Fibroblast of lung (primary cell): ENCODE measurements around the gene ABR. TPM values are rescaled to one million over a fixed set of nuclear protein-coding genes. Genes with fewer than 3 reads are reported as not detected.

ENCODE experiments used
- DNase-seq, 2 donors: peaks; one replicate each; pipeline versions ENCODE4 v3.0.0 to v3.0.0-alpha.2; 2010; ENCODE audit warnings: low read depth in 2 of 2
- H2AFZ ChIP-seq: 2 replicates; pipeline ENCODE4 v1.5.1; 2012; ENCODE audit warnings: low read length, control low read depth, inconsistent platforms
- H3K27ac ChIP-seq: 2 replicates; pipeline ENCODE4 v1.5.1; 2011; ENCODE audit warnings: low read length, control low read depth; ENCODE audit not compliant: insufficient read depth
- H3K27me3 ChIP-seq: 2 replicates; pipeline ENCODE4 v1.5.1; 2011; ENCODE audit warnings: mild to moderate bottlenecking, low read length; ENCODE audit not compliant: control insufficient read depth, insufficient read depth
- H3K36me3 ChIP-seq: 2 replicates; pipeline ENCODE4 v1.5.1; 2011; ENCODE audit warnings: low read length; ENCODE audit not compliant: control insufficient read depth, insufficient read depth
- H3K4me1 ChIP-seq: 2 replicates; pipeline ENCODE4 v1.5.1; 2011; ENCODE audit warnings: low read length; ENCODE audit not compliant: control insufficient read depth, insufficient read depth; ENCODE audit errors: extremely low read depth
- H3K4me2 ChIP-seq: 2 replicates; pipeline ENCODE4 v1.5.1; 2011; ENCODE audit warnings: low read length, control low read depth; ENCODE audit not compliant: insufficient read depth; ENCODE audit errors: extremely low read depth
- H3K4me3 ChIP-seq, 4 experiments: fragments of 200-600 bp in 1 of 4; sonication (generic) in 1 of 4; replicated peaks in 1 of 4; 2 replicates each; pipeline ENCODE4 v1.5.1; 2011 to 2016; ENCODE audit warnings: low read length in 4 of 4, low read depth in 3 of 4, mild to moderate bottlenecking in 3 of 4, control low read depth in 2 of 4, inconsistent platforms in 1 of 4, mixed read lengths in 1 of 4; ENCODE audit not compliant: insufficient read depth in 1 of 4; ENCODE audit errors: control extremely low read depth in 1 of 4
- H3K79me2 ChIP-seq: 2 replicates; pipeline ENCODE4 v1.5.1; 2012; ENCODE audit warnings: mild to moderate bottlenecking, low read length, inconsistent platforms; ENCODE audit not compliant: control insufficient read depth, insufficient read depth
- H3K9ac ChIP-seq: 2 replicates; pipeline ENCODE4 v1.5.1; 2011; ENCODE audit warnings: mild to moderate bottlenecking, low read length, control low read depth; ENCODE audit not compliant: insufficient read depth
- H3K9me3 ChIP-seq: 2 replicates; pipeline ENCODE4 v1.5.1; 2012; ENCODE audit warnings: low read depth, low read length; ENCODE audit not compliant: control insufficient read depth, insufficient read depth
- H4K20me1 ChIP-seq: 2 replicates; pipeline ENCODE4 v1.5.1; 2011; ENCODE audit warnings: low read length; ENCODE audit not compliant: control insufficient read depth, insufficient read depth; ENCODE audit errors: extremely low read depth
- CTCF ChIP-seq, 2 donors: IDR thresholded peaks in 1 of 2; conservative IDR thresholded peaks in 1 of 2; 1 replicate in 1 of 2; 2 replicates in 1 of 2; pipeline ENCODE4 v1.5.1; 2011 to 2012; ENCODE audit warnings: low read length in 2 of 2, control low read depth in 1 of 2, inconsistent platforms in 1 of 2, low read depth in 1 of 2, mild to moderate bottlenecking in 1 of 2
- EZH2 ChIP-seq: IDR thresholded peaks from 2 replicates; pipeline ENCODE4 v1.5.1; 2012; ENCODE audit warnings: low read length, control low read depth, mild to moderate bottlenecking; ENCODE audit errors: missing control alignments
- polyA plus RNA-seq, 2 donors: library from polyadenylated mRNA; depleted of rRNA in 1 of 2; stranded (reverse) in 1 of 2; unstranded in 1 of 2; fragments of >200 nt; gene quantifications; 2 replicates each; pipeline ENCODE4 v1.2.1, GENCODE V29; 2011 to 2012; ENCODE audit warnings: missing spikeins in 1 of 2
- total RNA-seq: library from RNA; depleted of rRNA; stranded (reverse); fragments of >200 nt; gene quantifications from 2 replicates; pipeline ENCODE4 v1.2.1, GENCODE V29; 2014

The ABR gene
- total and polyA plus RNA-seq, 2 donors (not counting 1 experiment from before 2014, with no cell fraction given) = 43.7 to 84.7 TPM

GRCh38 chr17:1208966-1209365 lies 29.2 kb upstream of the ABR start:
- Histone ChIP-seq H3K27me3 (peaks cover 6% of the 10 kb centered on the region), H4K20me1 (no peaks in the 10 kb centered on the region), H3K4me3 (no peak overlapping the region), H3K9ac (no peak overlapping the region), H3K9me3 (no peaks in the 10 kb centered on the region), H3K36me3 (no peaks in the 10 kb centered on the region), H3K27ac (no peak overlapping the region), H3K4me2 (no peak overlapping the region), H2AFZ (no peak overlapping the region), H3K4me1 (no peaks in the 10 kb centered on the region), H3K79me2 (no peaks in the 10 kb centered on the region)
- no peak for TF ChIP-seq CTCF (conservative IDR thresholded peaks at IDR 0.05 in 1 of 2, IDR thresholded peaks at IDR 0.05 in 1 of 2; ENCODE audit: low read depth in 1 of 2, low read length in 2 of 2)
- no peak for TF ChIP-seq EZH2
- no peak for DNase-seq

- DNase-seq = no peak
- Histone ChIP-seq H3K27me3 (peaks cover 6% of the 10 kb centered on the region), H3K9ac (no peak overlapping the region), H3K9me3 (no peaks in the 10 kb centered on the region), H3K4me2 (no peak overlapping the region), H3K4me1 (no peaks in the 10 kb centered on the region), H3K79me2 (no peaks in the 10 kb centered on the region), H3K4me3 (no peak overlapping the region), H3K36me3 (no peaks in the 10 kb centered on the region), H4K20me1 (no peaks in the 10 kb centered on the region), H3K27ac (no peak overlapping the region), H2AFZ (no peak overlapping the region)
- TF ChIP-seq CTCF (conservative IDR thresholded peaks at IDR 0.05 in 1 of 2, IDR thresholded peaks at IDR 0.05 in 1 of 2; ENCODE audit: low read depth in 1 of 2, low read length in 2 of 2) (no peak), EZH2 (no peak)
Measured at GRCh38 chr17:1206026-1206777, 26.4 kb upstream of the ABR start.

- Histone ChIP-seq H3K79me2 (no peaks in the 10 kb centered on the region), H3K27ac (no peak overlapping the region), H3K4me2 (peak overlapping the region; percentile 92), H3K4me1 (no peaks in the 10 kb centered on the region), H3K9ac (peak overlapping the region; percentile 55), H3K36me3 (no peaks in the 10 kb centered on the region), H2AFZ (peak overlapping the region; percentile 80), H3K9me3 (no peaks in the 10 kb centered on the region), H3K27me3 (no peaks in the 10 kb centered on the region), H3K4me3 (peak overlapping the region; percentile 41 to 63 (median 52)), H4K20me1 (no peaks in the 10 kb centered on the region)
- TF ChIP-seq CTCF (conservative IDR thresholded peaks at IDR 0.05 in 1 of 2, IDR thresholded peaks at IDR 0.05 in 1 of 2; ENCODE audit: low read depth in 1 of 2, low read length in 2 of 2) (no peak), EZH2 (no peak)
- DNase-seq = no peak
Measured at GRCh38 chr17:1203967-1204291, 24.1 kb upstream of the ABR start.
